ENCODE results near the gene IMMP2L.

The IMMP2L gene

GRCh38 chr7:111172564-111173257 is 389.6 kb downstream of the IMMP2L start:
- no peak for DNase-seq (ENCODE audit: low read depth in 3 of 3, low spot score in 1 of 3)

- no peak for DNase-seq (ENCODE audit: low read depth in 3 of 3, low spot score in 1 of 3)
Measured at GRCh38 chr7:111168182-111168581, 394.1 kb downstream of the IMMP2L start.

DNA sequence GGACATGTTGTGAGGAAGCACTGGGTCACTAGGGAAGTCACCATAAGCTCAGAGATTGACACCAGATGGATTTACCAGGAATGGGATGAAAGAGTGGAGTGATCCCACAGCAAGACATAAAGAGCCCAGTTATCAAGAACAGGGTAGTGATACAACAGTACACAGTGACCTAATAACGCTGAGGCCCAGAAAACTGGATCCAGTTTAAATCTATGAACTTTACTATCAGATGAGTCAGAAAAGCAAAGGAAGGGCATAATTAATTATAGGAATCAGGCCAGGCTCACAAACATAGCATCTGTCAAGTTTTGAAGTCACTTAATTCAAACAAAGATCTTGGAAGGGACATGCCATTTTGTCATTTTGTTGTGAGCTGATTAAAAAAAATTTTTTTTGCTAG is 397.9 kb downstream of the IMMP2L start:
- no peak for DNase-seq (ENCODE audit: low read depth in 3 of 3, low spot score in 1 of 3)

DNA sequence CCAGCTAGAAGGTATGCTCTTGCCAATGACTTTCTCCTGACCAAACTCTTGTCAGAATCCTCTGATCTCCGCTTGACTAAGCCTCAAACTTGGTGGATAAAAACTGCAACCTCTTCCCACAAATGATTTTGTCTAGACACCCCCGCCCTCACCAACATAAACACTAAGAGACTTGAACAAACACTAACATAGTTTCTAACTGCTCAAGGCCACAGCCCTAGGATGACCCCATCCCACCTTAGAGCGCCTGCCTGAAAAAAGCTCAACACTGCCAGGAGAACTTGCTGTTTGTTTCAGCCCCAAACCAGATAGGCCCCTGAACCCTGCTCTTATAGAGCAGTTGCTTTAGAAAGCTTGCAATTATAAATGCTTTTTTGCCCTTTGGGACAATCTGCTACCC is 399.6 kb downstream of the IMMP2L start:
- no peak for DNase-seq (ENCODE audit: low read depth in 3 of 3, low spot score in 1 of 3)

- DNase-seq (ENCODE audit: low read depth in 3 of 3, low spot score in 1 of 3): no peak
Measured at GRCh38 chr7:111160297-111160696, 402.0 kb downstream of the IMMP2L start.

DNA sequence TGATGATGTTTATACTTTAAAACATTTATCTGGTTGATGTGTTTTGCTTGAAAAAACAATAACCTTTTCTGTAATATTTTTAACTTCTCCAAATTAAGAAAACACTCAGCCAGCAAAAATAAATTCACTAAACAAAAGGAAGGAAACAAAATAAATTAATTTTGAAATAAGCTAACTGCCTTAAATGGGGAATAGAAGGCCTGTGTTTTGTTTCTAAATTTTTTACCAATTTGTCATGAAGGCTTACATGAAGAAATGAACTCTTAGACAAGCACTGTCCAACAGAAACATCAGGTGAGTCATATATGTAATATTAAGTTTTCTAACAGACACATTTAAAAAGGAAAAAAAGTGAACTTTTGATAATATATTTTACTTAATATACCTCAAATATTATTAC is 402.9 kb downstream of the IMMP2L start:
- DNase-seq (ENCODE audit: low read depth in 3 of 3, low spot score in 1 of 3): no peak

GRCh38 chr7:111150709-111151108 is 411.6 kb downstream of the IMMP2L start:
- no peak for DNase-seq (ENCODE audit: low read depth in 3 of 3, low spot score in 1 of 3)

DNA sequence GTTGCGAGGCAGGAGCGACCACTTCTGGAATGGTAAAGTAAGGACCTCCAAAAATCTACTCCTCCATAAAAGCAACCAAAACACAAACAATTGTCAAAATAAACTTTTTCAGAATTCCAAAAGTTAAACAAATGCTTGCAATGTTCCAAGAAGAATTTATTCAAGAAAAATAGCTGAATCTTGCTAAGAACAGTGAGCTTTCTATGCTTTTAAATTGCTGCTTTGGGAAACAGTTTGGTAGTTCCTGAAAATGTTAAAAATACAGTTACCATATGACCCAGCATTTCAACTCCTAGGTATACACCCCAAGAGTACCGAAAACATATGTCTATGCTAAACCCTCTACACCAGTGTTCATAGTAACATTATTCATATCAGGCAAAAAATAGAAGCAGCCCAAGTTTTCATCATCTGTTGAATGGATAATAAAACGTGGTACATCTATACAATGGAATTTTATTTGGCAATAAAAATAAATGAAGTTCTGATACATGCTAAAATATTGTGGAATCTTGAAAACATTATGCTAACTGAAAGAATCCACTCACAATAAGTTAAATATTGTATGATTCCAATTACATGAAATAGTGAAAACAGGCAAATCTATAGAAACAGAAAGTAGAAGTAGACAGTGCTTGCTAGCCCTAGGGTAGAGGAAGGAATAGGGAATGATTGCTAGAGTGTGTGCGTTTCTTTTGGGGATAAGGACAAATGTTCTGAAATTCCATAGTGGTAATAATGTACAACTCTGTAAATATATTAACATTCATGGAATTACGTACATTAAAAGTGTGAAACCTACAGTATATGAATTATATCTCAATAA is 414.4 kb downstream of the IMMP2L start:
- no peak for DNase-seq (ENCODE audit: low read depth in 3 of 3, low spot score in 1 of 3)

DNA sequence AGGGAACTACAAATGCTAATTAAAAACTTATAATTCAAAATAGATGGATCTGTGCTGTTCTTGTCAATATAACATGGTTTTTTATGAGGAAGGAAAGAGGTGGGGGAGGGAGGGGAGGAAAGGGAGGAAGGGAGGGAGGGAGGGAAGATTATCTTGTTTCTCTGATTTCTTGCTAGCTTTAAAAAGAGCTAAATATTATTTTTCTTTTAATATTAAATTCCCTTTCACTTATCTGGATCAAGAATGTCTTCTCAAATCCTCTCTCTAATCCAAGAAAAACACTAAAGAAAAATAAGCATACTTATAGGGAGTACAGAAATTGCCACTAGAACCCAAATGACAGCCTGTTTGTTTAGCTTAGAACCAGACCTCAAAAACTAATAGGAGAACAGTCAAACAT is 416.2 kb downstream of the IMMP2L start:
- DNase-seq (ENCODE audit: low read depth in 3 of 3, low spot score in 1 of 3): no peak

GRCh38 chr7:111145472-111145871 is 416.8 kb downstream of the IMMP2L start:
- DNase-seq (ENCODE audit: low read depth in 3 of 3, low spot score in 1 of 3): no peak

DNA sequence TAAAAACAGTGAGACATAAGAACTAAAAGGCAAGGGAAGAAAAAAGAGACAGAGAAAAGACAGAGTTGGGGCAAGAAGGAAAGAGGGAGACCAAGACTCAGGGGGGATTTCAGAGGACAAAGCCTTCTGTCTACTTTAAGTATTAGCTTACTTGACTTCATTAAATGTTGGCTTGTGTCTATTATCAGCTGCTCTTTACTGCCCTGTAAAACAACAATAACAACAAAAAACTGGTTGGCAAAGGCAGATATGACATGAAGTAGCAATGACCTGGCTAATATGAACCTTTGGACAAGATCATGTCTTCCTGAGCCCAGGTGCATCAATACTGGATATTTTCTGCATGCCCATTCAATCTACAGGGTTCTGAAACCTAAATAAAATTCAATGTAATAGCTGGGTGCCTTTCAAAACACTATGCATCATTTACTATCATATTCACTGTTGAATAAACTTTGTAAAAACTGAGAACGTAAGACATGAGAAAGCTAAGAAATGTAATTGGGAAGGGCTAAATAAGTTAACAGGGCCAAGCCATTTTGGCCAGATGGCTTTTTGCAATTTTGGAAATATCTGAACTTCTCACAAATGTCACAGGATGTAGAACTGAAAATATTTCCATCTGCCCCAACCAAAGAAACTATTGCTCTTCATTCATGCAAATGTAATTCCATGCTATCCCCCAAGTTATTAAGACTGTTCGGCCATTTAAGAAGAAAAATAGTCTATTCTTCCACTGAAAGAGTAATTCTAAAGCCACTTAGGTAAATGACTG is 422.0 kb downstream of the IMMP2L start:
- no peak for DNase-seq (ENCODE audit: low read depth in 3 of 3, low spot score in 1 of 3)

DNA sequence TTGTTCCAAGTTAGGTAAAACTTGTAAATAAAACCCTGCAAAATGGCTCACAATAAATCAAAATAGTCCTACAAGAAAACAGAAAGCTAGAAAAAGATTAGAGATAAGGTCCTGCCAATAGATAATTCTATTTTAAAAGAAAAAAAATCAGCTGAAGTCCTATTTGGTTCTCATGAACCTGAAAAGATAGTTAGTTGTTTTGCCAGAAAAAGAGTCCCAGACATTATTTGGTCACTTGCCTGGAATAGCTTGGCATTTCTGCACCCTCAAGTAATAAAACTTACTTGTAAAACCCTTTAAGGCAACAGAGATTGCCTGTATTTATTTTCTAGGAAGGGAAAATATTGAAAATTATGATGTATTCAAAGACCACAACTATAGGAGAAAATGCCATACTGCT is 423.7 kb downstream of the IMMP2L start:
- DNase-seq (ENCODE audit: low read depth in 3 of 3, low spot score in 1 of 3): no peak

DNA sequence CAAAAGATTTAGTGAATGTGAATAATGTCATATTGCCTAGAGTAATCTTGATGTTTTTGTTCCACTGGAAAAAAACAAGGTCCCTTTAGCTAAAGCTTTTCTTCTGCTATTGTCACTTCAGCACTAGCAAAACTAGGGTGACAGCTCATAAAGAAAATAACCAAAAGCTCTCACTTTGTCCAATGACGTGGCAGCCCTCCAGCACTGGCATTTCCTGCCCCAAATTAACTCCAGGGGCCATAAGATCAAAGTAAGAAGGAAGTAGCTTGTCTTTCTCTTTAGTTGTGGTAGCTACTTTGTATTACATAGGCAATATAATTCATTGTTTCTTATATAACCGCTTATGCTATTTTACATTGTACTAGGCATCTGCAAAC is 424.1 kb downstream of the IMMP2L start:
- peak in 1 of 3 donors; percentile 12 for DNase-seq (ENCODE audit: low read depth in 3 of 3, low spot score in 1 of 3)

- DNase-seq (ENCODE audit: low read depth in 3 of 3, low spot score in 1 of 3): peak in 1 of 3 donors; percentile 1
Measured at GRCh38 chr7:111137296-111138192, 424.7 kb downstream of the IMMP2L start.

DNA sequence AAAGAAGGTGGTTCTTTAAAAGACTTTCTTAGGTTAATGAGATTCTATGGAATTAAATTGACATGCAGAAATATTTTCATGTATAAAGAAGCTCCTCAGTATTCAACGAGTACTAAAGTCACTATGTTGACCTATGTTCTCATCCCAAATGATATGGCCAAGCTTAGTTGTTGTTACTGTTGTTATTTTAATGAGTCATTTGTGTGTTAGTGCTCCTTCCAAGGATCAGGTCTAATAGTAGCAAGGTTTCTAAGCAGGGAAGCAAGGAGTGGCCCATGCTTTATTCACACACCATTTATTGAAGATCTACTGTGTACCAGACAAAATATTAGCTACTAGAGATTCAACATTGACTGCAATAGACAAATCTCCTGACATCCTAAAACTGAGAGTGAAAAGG is 429.5 kb downstream of the IMMP2L start:
- no peak for DNase-seq (ENCODE audit: low read depth in 3 of 3, low spot score in 1 of 3)

GRCh38 chr7:111129435-111129834 is 432.9 kb downstream of the IMMP2L start:
- DNase-seq (ENCODE audit: low read depth in 3 of 3, low spot score in 1 of 3): no peak

GRCh38 chr7:111126987-111127386 is 435.3 kb downstream of the IMMP2L start:
- no peak for DNase-seq (ENCODE audit: low read depth in 3 of 3, low spot score in 1 of 3)

DNA sequence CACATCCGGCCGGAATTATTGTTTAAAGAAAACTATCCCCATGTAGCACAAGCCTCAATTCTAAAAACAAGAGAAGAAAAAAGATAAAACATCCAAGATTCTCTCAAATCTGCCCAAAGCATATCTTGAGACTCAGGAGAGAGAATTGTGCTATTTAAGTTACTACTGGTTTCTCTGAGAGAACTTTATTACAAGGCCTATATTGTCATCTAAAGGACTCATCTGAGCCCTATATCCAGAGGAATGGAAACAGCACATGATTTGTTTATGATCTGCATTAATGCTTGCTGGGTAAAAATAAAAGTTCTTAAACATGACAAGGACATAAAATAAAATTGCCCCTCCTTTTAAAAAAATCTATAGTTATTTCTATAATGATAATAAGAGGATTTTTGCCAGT is 446.3 kb downstream of the IMMP2L start:
- no peak for DNase-seq (ENCODE audit: low read depth in 3 of 3, low spot score in 1 of 3)

DNA sequence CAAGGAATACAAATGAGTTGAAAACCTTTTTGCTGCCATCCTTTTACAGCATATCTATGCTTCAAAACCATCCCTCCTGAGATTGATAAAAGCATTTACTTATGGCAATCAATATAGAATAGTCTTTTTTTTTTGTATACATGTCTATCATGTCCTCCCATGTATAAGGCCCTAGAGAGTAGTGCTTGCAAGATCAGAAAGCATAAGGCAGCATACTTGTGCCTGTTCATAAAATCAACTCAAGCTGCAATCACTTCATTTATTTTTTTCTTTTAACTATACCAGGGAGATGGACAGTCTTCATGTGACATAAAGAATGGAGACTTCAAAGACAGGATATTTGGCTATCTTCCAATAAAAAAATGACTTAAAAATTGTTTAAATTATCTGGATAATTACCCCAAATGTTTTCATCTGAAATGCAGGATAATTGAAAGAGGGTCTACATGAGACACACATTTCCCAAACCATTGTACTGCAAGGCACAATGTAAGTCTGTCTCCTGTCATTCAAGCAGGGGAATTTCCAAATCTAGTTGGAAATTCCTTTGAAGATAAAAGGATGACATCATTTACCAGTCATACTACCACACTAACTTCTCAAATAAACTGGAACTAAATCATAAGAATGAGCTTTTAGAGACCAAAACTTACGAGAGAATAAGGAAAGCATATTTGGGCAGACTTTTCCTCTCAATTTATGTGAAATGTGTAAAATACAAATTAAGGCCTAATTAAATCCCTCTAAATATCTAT is 448.9 kb downstream of the IMMP2L start:
- no peak for DNase-seq (ENCODE audit: low read depth in 3 of 3, low spot score in 1 of 3)

- no peak for DNase-seq (ENCODE audit: low read depth in 3 of 3, low spot score in 1 of 3)
Measured at GRCh38 chr7:111112439-111112838, 449.9 kb downstream of the IMMP2L start.
